HG03571 (cell line): ENCODE data around the gene PRKACA.
A peak's percentile ranks its signal among the peaks of the same experiment; 100 is the strongest.

ENCODE experiments used
- ATAC-seq: cut with Tn5 transposase; IDR thresholded peaks from one replicate; pipeline ENCODE4 v1.9.1; 2021; ENCODE audit not compliant: unreplicated experiment

Gene PRKACA

GRCh38 chr19:14073261-14073924 is 44.2 kb downstream of the PRKACA start:
- ATAC-seq = peak; percentile 51

DNA sequence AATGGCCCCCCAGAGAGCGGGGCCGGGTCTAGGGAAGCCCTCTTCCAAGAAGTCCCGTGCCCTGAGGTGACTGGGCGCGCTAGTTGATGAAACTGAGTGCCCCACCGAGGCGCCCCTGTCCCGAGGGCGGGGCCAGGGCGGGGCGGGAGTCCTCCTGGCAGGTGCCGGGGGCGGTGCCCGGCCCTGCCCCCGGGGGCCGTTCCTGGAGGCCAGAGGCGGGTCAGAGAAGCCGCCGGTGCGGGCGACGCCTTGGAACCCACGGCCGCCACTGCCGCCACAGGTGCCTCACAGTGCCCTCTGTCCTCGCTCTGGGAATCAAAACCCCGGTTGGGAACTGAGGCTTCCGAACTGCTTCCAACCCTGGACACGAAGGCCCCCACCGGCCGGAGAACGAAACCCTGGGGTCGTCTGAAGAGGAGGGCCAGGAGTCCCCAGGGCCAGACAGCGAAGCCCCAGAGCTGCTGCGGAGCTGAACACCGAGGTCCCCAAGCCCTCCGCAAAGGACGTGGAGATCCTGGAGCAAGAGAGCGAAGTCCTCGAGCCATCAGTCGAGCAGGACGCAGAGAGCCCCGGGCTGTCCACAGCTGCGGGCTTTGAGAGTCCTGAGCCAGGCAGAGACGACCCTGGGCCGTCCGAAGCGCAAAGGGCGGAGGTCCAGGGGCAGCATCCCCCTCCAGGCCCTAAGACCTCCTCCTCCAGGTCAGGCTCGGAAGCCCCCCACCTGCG is 44.9 kb downstream of the PRKACA start, which contains the start of gene MISP3:
MISP3 (plus strand) TSS at position 252 of the 726 bp plus-strand sequence. CDS start 524 bp downstream, outside the sequence.
- ATAC-seq = no peak

GRCh38 chr19:14070268-14071050 is 47.1 kb downstream of the PRKACA start:
- ATAC-seq = no peak

- no peak for ATAC-seq
Measured at GRCh38 chr19:14066134-14066533, 51.4 kb downstream of the PRKACA start.

DNA sequence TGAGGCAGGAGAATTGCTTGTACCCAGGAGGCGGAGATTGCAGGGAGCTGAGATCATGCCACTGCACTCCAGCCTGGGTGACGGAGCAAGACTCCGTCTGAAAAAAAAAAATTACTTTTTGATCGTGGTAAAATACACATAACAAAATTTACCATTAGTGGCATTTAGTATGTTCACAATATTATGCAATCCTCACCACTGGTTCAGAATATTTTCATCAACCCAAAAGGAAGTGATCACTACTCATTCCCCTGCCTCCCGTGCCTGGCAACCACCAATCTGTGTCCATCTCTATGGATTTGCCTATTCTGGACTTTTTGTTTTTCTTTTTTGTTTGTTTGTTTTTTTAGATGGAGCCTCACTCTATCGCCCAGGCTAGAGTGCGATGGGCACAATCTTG is 54.5 kb downstream of the PRKACA start:
- ATAC-seq = no peak

- ATAC-seq = no peak
Measured at GRCh38 chr19:14062558-14062855, 55.1 kb downstream of the PRKACA start.

DNA sequence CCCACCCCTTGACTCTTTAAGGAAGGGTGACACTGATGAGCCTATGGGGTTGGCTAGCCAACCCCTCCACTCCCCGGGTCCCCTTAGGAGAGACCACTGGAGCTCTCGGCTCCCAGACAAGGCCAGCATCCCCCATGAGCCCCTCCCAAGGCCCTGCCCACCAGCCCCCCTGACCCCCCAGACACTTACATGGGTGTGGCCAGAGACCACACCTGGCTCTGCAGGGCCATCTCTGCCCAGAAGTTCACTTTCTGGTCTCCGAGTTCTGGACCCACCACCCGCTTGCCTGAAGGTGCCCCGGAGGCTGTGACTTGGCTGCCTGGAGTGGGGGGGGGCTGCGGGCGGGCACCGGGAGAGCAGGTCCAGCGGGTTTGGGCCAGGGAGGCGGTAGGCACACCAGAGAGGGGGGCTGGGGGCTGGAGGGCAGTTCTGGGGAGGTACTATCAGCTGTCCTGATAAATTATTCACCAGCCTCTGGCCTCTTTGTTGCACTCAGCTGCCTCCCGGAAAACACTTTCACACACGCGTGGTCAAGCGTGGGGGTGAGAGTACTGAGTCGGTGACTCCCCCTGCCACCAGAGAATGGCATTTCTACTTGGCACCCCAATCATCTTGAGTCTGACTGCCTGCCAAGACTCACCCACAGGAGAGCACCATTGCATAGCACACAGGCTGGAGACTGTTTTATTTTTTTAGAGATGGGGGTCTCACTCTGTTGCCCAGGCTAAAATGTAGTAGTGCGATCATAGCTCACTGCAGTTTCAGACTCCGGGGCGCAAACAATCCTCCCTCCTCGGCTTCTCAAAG is 55.6 kb downstream of the PRKACA start, which contains the start of gene PALM3:
PALM3 (minus strand) TSS at position 326 of the 807 bp plus-strand sequence; CDS start at position 230, 96 bp downstream.
- no peak for ATAC-seq

- no peak for ATAC-seq
Measured at GRCh38 chr19:14061081-14061749, 56.3 kb downstream of the PRKACA start.

DNA sequence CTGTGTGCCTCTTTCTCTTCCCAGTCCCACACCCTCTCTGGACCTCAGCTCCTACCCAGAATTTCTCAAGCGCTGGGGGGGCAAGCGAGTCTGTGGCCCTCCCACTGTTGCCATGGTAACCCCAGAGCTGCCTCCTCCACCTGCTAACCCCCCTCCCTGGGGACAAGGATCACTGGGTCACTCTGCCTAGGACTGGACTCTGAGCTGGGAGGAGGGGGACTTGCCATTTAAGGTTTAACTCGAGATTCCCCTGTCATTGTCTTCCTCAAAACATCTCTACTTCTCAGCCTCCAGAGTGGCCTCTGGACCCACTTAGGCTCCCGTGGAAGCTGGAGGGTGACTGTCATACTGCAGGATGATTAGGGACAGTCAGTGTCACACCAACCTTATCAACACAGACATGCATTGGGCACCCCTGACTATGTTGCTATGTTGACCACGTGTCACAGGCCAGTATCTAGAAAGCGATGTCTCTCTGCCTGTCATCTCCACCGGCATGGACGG is 57.9 kb downstream of the PRKACA start:
- no peak for ATAC-seq

- no peak for ATAC-seq
Measured at GRCh38 chr19:14059093-14059480, 58.5 kb downstream of the PRKACA start.

DNA sequence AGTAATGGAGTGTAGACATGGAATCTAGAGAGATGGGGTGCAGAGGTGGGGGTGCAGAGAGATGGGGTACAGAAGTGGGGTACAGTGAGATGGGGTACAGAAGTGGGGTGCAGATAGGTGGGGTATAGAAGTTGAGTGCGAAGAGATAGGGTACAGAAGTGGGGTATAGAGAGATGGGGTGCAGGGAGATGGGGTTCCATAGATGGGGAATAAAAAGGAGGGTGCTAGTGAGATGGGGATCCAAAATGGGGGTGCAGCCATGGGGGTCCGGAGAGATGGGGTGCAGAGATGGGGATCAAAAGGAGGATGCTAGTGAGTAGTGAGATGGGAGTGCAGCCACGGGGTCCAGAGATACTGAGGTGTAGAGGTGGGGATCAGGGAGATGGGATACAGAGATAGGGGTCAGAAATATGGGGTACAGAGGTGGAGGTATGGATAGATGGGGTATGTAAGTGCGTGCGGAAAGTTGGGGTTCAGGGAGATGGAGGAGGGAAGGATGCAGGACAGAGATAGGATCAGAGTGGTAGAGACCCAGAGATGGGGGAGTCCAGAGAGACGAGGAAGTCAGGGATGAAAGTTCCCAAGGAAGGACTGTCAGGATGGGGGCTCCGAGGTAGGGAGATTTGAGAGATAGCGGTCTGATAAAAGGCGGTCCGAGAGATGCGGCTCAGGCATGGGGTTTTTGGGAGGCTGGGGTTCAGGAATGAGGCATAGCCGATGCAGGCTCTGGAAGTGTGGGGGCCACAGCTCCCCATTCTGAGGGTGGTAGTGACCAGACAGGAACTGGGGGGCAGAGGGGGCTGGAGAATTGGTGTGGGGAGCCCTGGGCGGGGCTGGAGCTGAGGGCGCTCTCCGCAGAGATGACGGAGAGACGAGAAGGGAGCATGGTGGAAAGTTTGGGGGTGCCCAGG is 59.1 kb downstream of the PRKACA start:
- ATAC-seq = no peak

GRCh38 chr19:14056741-14057356 is 60.7 kb downstream of the PRKACA start:
- ATAC-seq = no peak

- ATAC-seq = no peak
Measured at GRCh38 chr19:14056069-14056666, 61.4 kb downstream of the PRKACA start.

DNA sequence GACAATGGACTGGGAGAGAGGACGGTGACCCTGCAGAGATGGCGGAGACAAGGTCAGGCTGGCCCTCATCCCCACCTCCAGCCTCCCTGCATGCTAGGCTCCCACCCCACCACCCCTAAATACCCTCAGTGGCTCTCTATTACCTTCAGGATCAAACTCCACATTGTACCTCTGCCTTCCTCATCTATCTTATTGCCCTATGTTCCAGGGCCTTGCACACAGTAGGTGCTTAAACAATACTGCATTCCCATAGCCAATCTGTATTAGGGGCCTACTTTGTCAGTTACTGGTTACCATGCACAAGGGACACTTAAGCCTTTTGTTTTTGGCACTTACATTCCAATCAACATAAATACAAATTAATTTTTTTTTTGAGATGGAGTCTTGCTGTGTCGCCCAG is 62.2 kb downstream of the PRKACA start:
- no peak for ATAC-seq

DNA sequence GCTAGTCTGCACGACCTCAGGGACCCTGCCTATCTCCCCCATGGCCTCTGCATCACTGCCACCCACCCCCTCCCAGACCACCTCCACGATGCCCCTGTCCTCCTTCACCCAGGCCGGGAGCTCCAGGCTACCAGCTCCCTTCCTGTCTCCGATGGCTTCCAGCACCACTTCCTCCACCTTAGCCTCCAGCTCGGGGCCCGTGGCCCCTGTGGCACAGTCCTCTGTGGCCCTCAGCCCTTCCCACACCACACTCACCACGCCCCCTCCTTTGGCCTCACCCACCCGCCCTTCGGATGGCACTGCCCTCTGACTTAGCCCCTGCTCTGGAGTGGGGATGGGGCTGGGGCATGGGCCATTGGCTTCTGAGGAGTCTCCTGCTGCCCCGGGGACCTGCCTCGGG is 62.8 kb downstream of the PRKACA start:
- ATAC-seq = no peak

- ATAC-seq = no peak
Measured at GRCh38 chr19:14054099-14054498, 63.5 kb downstream of the PRKACA start.

- ATAC-seq = no peak
Measured at GRCh38 chr19:14053500-14053899, 64.1 kb downstream of the PRKACA start.

- no peak for ATAC-seq
Measured at GRCh38 chr19:14053032-14053431, 64.5 kb downstream of the PRKACA start.
